Limb (tissue), 2 donors: Measurements from ENCODE around the gene MED22.
"Not testable (repeated sequence)": the region's sequence is repeated elsewhere in the genome, so short reads cannot be mapped to it uniquely, and the experiment has no call there.

Source experiments
- DNase-seq, 2 donors: peaks; one replicate each; pipeline ENCODE4 v3.0.0-alpha.2; 2016; ENCODE audit errors: extremely low spot score in 2 of 2

Gene MED22

DNA sequence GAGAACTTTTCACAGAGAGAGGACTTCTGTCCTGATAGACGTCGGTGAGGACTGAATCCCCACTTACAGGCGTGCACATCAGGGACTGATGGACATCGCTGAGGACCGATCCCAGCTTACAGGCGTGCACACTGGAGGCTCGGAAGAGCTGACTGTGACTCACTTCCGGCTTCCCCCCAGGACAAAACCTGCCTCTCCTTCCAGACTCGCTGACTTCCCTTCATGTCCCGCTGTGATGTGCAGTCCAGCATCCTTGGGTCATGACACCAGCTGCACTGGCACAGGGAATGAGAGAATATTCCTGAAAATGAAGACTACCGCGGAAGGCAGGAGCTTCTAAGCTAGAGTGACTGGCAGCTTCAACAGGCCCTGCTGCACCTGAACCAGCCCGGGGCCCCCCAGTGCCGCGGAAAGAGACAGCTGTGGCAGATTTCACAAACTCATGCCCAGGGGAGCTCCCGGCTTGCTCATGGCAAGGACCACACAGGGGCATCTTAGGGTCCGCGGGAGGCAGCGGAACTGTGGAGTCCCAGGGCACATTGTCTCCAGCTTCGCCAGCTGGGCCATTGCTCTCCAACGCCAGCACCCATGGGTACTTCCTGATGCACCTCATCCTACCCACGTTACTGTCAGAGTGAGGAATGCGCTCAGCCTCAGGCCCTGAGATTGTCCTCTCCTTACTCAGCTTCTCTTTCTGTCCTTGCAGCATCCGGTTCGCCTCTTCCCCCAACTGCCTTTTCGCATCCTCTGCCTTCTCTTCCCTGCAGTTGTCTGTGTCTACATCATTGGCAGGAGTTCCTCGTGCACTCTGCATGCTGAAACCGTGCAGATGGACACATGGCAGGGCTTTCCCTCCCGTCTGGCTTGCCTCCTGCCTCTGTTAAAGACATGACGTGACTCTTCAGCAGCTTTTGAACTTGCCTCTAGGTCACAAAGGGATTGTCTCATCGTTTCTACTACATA lies 41.4 kb downstream of the MED22 start:
- no peak for DNase-seq

DNA sequence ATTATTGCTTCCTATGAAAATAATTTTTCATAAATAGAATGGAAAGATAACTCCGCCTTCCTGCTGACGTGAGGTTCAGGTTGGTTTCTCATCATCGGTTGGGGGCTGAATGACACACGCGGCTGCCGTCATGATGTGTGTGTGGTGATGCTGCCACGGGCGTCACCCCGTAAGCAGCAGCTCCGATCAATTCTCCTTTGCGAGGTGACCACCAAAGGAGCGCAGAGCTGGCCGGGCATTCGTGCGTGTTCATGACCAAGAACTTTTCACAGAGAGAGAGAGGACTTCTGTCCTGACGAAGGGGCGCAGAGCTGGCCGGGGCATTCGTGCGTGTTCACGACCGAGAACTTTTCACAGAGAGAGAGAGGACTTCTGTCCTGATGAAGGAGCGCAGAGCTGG lies 42.2 kb downstream of the MED22 start:
- no peak for DNase-seq

DNA sequence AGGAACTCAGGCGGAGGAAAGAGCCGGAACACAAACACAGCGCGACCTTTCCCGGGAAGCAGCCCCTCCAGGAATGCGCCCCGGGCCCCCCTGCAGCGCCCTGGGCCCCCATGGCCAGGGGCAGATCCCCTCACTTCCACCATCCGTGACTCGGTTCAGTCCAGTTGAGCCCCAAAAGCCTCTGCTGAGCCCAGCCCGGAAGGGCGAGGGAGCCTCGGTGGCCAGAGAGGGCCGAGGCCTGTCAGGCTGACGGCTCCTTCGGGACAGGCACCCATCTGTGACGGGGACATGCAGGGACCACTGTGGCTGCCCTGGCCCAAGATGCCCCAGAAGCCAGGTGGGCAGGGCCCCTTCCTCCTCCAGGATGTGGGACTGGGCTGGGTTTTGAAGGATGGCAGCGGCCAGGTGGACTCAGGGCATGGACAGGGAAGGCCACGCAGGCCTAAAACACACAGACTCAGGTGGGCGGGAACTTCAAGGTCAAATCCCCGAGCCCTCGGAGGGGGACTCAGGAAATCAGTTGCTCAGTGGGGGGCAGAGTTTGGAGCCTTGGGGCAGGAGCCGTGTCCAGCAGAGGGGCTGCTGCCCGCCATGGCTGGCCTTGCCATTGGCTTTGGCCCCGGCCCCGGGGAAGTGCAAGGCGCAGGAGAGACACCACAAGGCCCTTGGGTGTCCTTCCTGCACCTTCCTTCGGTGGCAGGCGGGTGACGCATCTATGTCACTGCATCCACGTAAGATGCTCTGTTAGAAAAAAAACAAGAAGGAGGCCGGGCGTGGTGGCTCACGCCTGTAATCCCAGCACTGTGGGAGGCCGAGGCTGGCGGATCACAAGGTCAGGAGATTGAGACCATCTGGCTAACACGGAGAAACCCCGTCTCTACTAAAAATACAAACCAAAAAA lies 43.2 kb downstream of the MED22 start:
- DNase-seq, result no peak

GRCh38 chr9:133304158-133304470 lies 43.8 kb downstream of the MED22 start:
- DNase-seq, result no peak

GRCh38 chr9:133303266-133304157 lies 44.4 kb downstream of the MED22 start:
- no peak for DNase-seq

DNA sequence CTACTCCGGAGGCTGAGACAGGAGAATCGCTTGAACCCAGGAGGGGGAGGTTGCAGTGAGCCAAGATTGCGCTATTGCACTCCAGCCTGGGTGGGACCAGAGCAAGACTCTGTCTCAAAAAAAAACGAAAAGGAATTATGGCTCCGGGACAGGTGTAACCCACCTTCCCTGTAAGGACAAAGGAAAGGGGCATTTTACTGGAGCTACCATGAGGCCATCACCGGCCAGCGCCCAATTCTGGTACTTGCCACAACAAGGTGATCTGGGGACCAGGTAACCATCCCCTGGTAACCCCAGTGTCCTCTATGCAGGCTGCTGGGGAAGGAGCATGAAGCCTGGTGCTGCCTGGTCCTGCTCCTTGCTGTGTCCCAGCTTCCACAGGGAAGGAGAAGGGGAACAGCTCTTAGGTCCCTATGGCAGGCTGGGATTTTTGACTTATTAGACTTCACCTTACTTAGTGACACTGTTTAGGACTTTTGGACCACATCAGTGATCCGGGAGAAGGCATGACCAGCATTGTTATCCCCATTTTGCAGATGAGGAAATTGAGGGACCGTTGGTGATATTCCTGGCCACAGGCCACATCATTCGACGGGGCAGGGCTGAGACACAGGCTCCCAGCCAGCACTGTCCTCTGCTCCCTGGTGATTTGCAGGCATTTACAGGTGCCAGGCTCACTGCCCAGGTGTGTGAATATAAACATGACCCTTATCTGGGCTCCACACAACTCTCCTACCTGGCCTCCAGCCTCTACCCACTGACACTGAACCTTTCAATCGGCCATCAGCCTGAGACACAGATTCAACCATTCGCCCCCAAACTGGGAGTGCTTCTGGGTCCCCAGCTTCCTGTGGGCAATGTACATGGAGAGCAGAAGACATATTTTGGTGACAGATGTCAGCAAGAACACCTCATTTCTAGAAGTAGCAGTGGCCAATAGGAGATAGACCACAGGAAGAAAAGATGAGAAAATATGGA lies 46.4 kb downstream of the MED22 start:
- DNase-seq, result no peak

GRCh38 chr9:133299996-133300395 lies 47.9 kb downstream of the MED22 start:
- DNase-seq, result not testable (repeated sequence)

- no peak for DNase-seq
Observed at GRCh38 chr9:133294257-133294656, 53.7 kb downstream of the MED22 start.

- no peak for DNase-seq
Observed at GRCh38 chr9:133290751-133291302, 57.1 kb downstream of the MED22 start.
